Ovary (tissue), 9 donors: Measurements from ENCODE around the gene FBXL17. TPM values are rescaled to one million over a fixed set of nuclear protein-coding genes. Genes with fewer than 3 reads are reported as not detected.

ENCODE experiments used
- DNase-seq, 5 donors: peaks; one replicate each; pipeline ENCODE4 v3.0.0-alpha.2; 2019 to 2020
- H3K27ac ChIP-seq, 2 donors: fragments of 200-600 bp; one replicate each; pipeline versions ENCODE4 v1.5.1 to v1.8.0; 2019 to 2022
- H3K27me3 ChIP-seq: fragments of 200-600 bp; one replicate; pipeline ENCODE4 v1.8.0; 2022
- H3K36me3 ChIP-seq: fragments of 200-600 bp; sonication (generic); one replicate; pipeline ENCODE4 v1.5.1; 2019
- H3K4me1 ChIP-seq: one replicate; pipeline ENCODE4 v1.8.1; 2013; ENCODE audit warnings: mild to moderate bottlenecking, moderate library complexity; ENCODE audit not compliant: insufficient read depth
- H3K4me3 ChIP-seq: fragments of 200-600 bp; sonication (generic); one replicate; pipeline ENCODE4 v1.5.1; 2017
- H3K9me3 ChIP-seq, 2 donors: fragments of 200-600 bp in 1 of 2; sonication (generic) in 1 of 2; one replicate each; pipeline versions ENCODE4 v1.5.1 to v1.8.1; 2013 to 2019; ENCODE audit warnings: mild to moderate bottlenecking in 1 of 2, moderate library complexity in 1 of 2
- EP300 ChIP-seq: sonication (generic); formaldehyde crosslinking; IDR thresholded peaks from one replicate; pipeline ENCODE4 v1.6.1; 2017; ENCODE audit warnings: antibody characterized with exemption
- POLR2A ChIP-seq: fragments of 450-650 bp; IDR thresholded peaks from one replicate; pipeline ENCODE4 v1.6.1; 2017; ENCODE audit warnings: antibody characterized with exemption, mild to moderate bottlenecking, moderate library complexity
- WGBS, 3 donors: extraction: QIAGEN DNeasy Blood & Tissue Kit in 1 of 3; methylation state at CpG; one replicate each; pipeline versions ENCODE4 v1.1.5 to v1.1.7; 2013 to 2017; 5-methylcytosine and 5-hydroxymethylcytosine counted together
- intact Hi-C, 4 donors: fragments of 100-400 bp; cut with DNase I; formaldehyde crosslinking; loops; one replicate each; pipeline versions ENCODE4 v1.11.0 to v1.15.1; 2022 to 2023
- polyA plus RNA-seq, 2 donors: library from polyadenylated mRNA; stranded (reverse); fragments of 200-250 nt in 1 of 2; fragments of 350-450 nt in 1 of 2; fragmentation: Illumina TruSeq in 1 of 2; extraction: RNeasy Lipid Tissue Mini Kit (QIAGEN cat#74804) in 1 of 2; gene quantifications; one replicate each; pipeline ENCODE4 v1.2.3, GENCODE V29; 2013 to 2014
- small RNA-seq: library from RNA; depleted of rRNA; stranded (forward); fragments of <200 nt; gene quantifications from one replicate; pipeline ENCODE3, GENCODE V24; 2016
- total RNA-seq, 7 donors: library from RNA; depleted of rRNA in 2 of 7; stranded (reverse); fragments of >200 nt in 2 of 7; fragmentation: NEBNext Ultra II Directional in 3 of 7; extraction: Animal tissue kit (Norgen Biotek cat#: 25700) in 3 of 7; gene quantifications; one replicate each; pipeline versions ENCODE4 v1.1.0 to v1.2.4, GENCODE V29; 2016 to 2023
- TF ChIP-seq, protein P1 (sequence below), 3 donors: fragments of 450-650 bp in 2 of 3; fragments of 200-600 bp in 1 of 3; IDR thresholded peaks; one replicate each; pipeline versions ENCODE4 v1.5.1 to v1.8.0; 2016 to 2022; ENCODE audit warnings: antibody characterized with exemption in 3 of 3, mild to moderate bottlenecking in 1 of 3
- donor health status: DM: no; HTN: no; CAD: no; lungs with moderate emphysema.
- donor health status: DM: no; HTN: no; CAD: no.
- donor health status: Bipolar disorder and iron deficiency.
- donor health status: DM: yes; HTN: yes; CAD: no.
- donor health status: DM: no; HTN: no; CAD: no.
- donor health status: DM: yes; HTN: yes; CAD: no.

Gene FBXL17
- total and polyA plus RNA-seq, 9 donors: 6.8 to 20.4 (median 15.9) TPM

DNA sequence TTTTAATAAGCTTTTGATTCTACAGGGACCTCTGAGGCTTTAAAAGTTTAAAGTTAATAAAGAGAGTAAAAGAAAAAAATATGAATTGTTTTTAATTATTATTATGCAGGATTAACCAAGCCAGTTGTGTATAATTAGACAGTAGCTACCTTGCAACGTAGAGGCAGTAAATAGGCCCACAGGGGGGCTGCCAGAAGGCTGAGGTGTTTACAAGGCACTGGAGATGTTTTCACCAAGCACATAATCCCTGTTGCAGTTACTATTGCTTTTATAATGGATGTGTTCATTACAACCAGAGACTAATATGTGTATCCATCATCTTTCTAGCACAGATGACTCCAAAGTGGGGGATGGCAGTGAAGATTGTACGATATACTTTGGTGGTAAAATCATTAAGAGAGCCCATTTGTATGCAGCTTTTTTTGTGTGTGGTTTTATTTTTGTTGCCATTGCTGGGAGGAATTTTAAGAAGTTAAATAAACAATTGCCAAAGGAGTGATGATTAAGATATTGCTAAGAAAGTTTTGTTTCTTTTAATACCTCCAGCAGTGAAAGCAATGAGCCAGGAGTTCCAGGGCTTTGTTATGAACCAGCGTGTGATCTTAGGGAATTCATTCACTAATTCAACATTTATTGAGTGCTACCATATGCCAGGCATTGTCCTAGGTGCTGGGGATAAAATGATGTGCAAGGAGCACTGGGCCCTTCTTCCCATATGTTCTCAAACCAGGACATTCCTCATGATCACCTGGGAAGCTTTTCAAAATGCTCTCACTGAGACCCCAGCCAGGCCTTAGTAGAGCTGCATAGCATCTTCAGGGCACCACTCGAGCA lies 572.5 kb downstream of the FBXL17 start:
- no peaks in the 10 kb centered on the region for H3K4me1 ChIP-seq
- TF ChIP-seq EP300 (no peak), POLR2A (no peak)
- TF ChIP-seq, protein P1, sequence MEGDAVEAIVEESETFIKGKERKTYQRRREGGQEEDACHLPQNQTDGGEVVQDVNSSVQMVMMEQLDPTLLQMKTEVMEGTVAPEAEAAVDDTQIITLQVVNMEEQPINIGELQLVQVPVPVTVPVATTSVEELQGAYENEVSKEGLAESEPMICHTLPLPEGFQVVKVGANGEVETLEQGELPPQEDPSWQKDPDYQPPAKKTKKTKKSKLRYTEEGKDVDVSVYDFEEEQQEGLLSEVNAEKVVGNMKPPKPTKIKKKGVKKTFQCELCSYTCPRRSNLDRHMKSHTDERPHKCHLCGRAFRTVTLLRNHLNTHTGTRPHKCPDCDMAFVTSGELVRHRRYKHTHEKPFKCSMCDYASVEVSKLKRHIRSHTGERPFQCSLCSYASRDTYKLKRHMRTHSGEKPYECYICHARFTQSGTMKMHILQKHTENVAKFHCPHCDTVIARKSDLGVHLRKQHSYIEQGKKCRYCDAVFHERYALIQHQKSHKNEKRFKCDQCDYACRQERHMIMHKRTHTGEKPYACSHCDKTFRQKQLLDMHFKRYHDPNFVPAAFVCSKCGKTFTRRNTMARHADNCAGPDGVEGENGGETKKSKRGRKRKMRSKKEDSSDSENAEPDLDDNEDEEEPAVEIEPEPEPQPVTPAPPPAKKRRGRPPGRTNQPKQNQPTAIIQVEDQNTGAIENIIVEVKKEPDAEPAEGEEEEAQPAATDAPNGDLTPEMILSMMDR (IDR thresholded peaks at IDR 0.05): no peak
- intact Hi-C loops: no loop called here
- no peaks in the 10 kb centered on the region for H3K9me3 ChIP-seq
- no peak for DNase-seq
- no peaks in the 10 kb centered on the region for H3K27me3 ChIP-seq
- no peak overlapping the region for H3K27ac ChIP-seq
- H3K4me3 ChIP-seq: no peak overlapping the region
- H3K36me3 ChIP-seq: no peaks in the 10 kb centered on the region
- 59 to 64% (median 64%) methylated on average over 4 of the region's 4 CpGs for WGBS, 3 donors

Small RNA genes within 50 kb of the gene (small RNA-seq; reads per million reads assigned to genes)
- not detected for gene RN7SKP122
